WTC11 (cell line): ENCODE data around the gene ZFP64. TPM values are rescaled to one million over a fixed set of nuclear protein-coding genes. Genes with fewer than 3 reads are reported as not detected.
"Not testable (repeated sequence)": the region's sequence is repeated elsewhere in the genome, so short reads cannot be mapped to it uniquely, and the experiment has no call there.

Experiments
- ATAC-seq: fragments of 200-7000 bp; cut with Tn5 transposase; 2 replicates; pipeline ENCODE4 v1.10.0; 2021; ENCODE audit warnings: mild to moderate bottlenecking, moderate library complexity
- CTCF ChIA-PET: fragments of 300-600 bp; sonication (Branson Sonifier 250); formaldehyde crosslinking; loops from one replicate; lab custom pipeline; 2021; ENCODE audit warnings: antibody characterized with exemption; lab: Charles Lee
- POLR2A ChIA-PET: fragments of 350-600 bp; sonication (Branson Sonifier 250); formaldehyde crosslinking; loops from one replicate; lab custom pipeline; 2021; ENCODE audit warnings: antibody characterized with exemption; lab: Charles Lee
- DNase-seq: peaks from one replicate; pipeline ENCODE4 v3.0.0; 2021; ENCODE audit warnings: low spot score
- H3K27ac Mint-ChIP-seq: 2 replicates; pipeline ENCODE4 v1.8.0; 2021; ENCODE audit warnings: mixed read lengths
- H3K27me3 Mint-ChIP-seq: 2 replicates; pipeline ENCODE4 v1.8.0; 2021; ENCODE audit warnings: low read depth, mild to moderate bottlenecking, moderate library complexity, mixed read lengths
- H3K36me3 Mint-ChIP-seq: 2 replicates; pipeline ENCODE4 v1.8.0; 2021; ENCODE audit warnings: mixed read lengths
- H3K4me1 Mint-ChIP-seq: 2 replicates; pipeline ENCODE4 v1.8.0; 2022; ENCODE audit warnings: mixed read lengths
- H3K4me3 Mint-ChIP-seq: 2 replicates; pipeline ENCODE4 v1.8.0; 2021; ENCODE audit warnings: mild to moderate bottlenecking, moderate library complexity, mixed read lengths
- H3K9me3 Mint-ChIP-seq: 2 replicates; pipeline ENCODE4 v1.8.0; 2021; ENCODE audit warnings: mixed read lengths
- ERG ChIP-seq: fragments of 250-450 bp; sonication (Bioruptor Pico); IDR thresholded peaks from 2 replicates; pipeline ENCODE4 v1.8.0; 2021; ENCODE audit warnings: mild to moderate bottlenecking
- ETV6 ChIP-seq: sonication (generic); formaldehyde crosslinking; IDR thresholded peaks from 2 replicates; pipeline ENCODE4 v1.8.1; 2022; ENCODE audit warnings: mild to moderate bottlenecking, missing genetic modification reagents
- FOXP4 ChIP-seq: sonication (generic); formaldehyde crosslinking; IDR thresholded peaks from 2 replicates; pipeline ENCODE4 v1.8.0; 2022; ENCODE audit warnings: mild to moderate bottlenecking, missing genetic modification reagents
- GABPB1 ChIP-seq: sonication (generic); formaldehyde crosslinking; IDR thresholded peaks from 2 replicates; pipeline ENCODE4 v1.8.1; 2023; ENCODE audit warnings: mild to moderate bottlenecking, missing genetic modification reagents
- NR3C1 ChIP-seq: sonication (generic); formaldehyde crosslinking; conservative IDR thresholded peaks from 2 replicates; pipeline ENCODE4 v1.8.1; 2023; ENCODE audit warnings: low read depth, mild to moderate bottlenecking, missing genetic modification reagents
- PREB ChIP-seq: sonication (generic); formaldehyde crosslinking; IDR thresholded peaks from 2 replicates; pipeline ENCODE4 v1.8.1; 2022; ENCODE audit warnings: mild to moderate bottlenecking, missing genetic modification reagents, moderate library complexity, borderline replicate concordance
- PRRX2 ChIP-seq: fragments of 250-450 bp; sonication (Bioruptor Pico); IDR thresholded peaks from 2 replicates; pipeline ENCODE4 v1.8.0; 2021; ENCODE audit warnings: mild to moderate bottlenecking
- TP53 ChIP-seq: sonication (generic); formaldehyde crosslinking; IDR thresholded peaks from 2 replicates; pipeline ENCODE4 v1.8.1; 2023; ENCODE audit warnings: mild to moderate bottlenecking, missing genetic modification reagents
- ZNF121 ChIP-seq: sonication (generic); formaldehyde crosslinking; IDR thresholded peaks from 2 replicates; pipeline ENCODE4 v1.8.0; 2023; ENCODE audit warnings: missing genetic modification reagents
- ZNF219 ChIP-seq: sonication (generic); formaldehyde crosslinking; IDR thresholded peaks from 2 replicates; pipeline ENCODE4 v1.8.0; 2023; ENCODE audit warnings: missing genetic modification reagents, mild to moderate bottlenecking, borderline replicate concordance
- ZNF263 ChIP-seq: sonication (generic); formaldehyde crosslinking; IDR thresholded peaks from 2 replicates; pipeline ENCODE4 v1.8.1; 2022; ENCODE audit warnings: low read depth, mild to moderate bottlenecking, moderate library complexity, missing genetic modification reagents
- ZNF281 ChIP-seq: sonication (generic); formaldehyde crosslinking; IDR thresholded peaks from 2 replicates; pipeline ENCODE4 v1.8.0; 2023; ENCODE audit warnings: mild to moderate bottlenecking, missing genetic modification reagents
- ZNF416 ChIP-seq: fragments of 250-450 bp; sonication (Bioruptor Pico); IDR thresholded peaks from 2 replicates; pipeline ENCODE4 v1.9.0; 2021; ENCODE audit warnings: mild to moderate bottlenecking, inconsistent platforms
- ZSCAN18 ChIP-seq: fragments of 250-450 bp; sonication (Bioruptor Pico); IDR thresholded peaks from 2 replicates; pipeline ENCODE4 v2.1.2; 2022; ENCODE audit warnings: mild to moderate bottlenecking, moderate library complexity
- total RNA-seq: library from RNA; stranded (reverse); gene quantifications from 3 replicates; pipeline ENCODE4 v1.2.3, GENCODE V29; 2021

ZFP64 gene
- total RNA-seq, 1 experiment from 2014 or later: 26.1 TPM

GRCh38 chr20:52231230-52231746, 39.7 kb upstream of the ZFP64 start:
- no peak for ATAC-seq
- no peaks in the 10 kb centered on the region for H3K4me1 Mint-ChIP-seq
- no peak overlapping the region for H3K4me3 Mint-ChIP-seq
- DNase-seq: no peak
- no peaks in the 10 kb centered on the region for H3K9me3 Mint-ChIP-seq
- H3K27ac Mint-ChIP-seq: no peak overlapping the region
- ChIA-PET CTCF (interaction anchor here (1.4 kb wide), 1 partner anchor 40 kb away, joined by 4 read pairs; the partner anchor contains the start of gene ZFP64), POLR2A (no interaction called here)
- H3K36me3 Mint-ChIP-seq: no peaks in the 10 kb centered on the region
- H3K27me3 Mint-ChIP-seq: no peaks in the 10 kb centered on the region
- TF ChIP-seq ZNF219 (CRISPR knock-in tag) (no peak), PRRX2 (CRISPR knock-in tag) (no peak), ZNF416 (CRISPR knock-in tag) (no peak), GABPB1 (CRISPR knock-in tag) (peak; percentile 64), PREB (no peak), TP53 (no peak), ZNF121 (CRISPR knock-in tag) (no peak)
- TF ChIP-seq, all 79 proteins: peak for 1

- ATAC-seq (no peak), DNase-seq (no peak)
- Mint-ChIP-seq H3K27ac (no peak overlapping the region), H3K9me3 (no peaks in the 10 kb centered on the region), H3K36me3 (no peaks in the 10 kb centered on the region), H3K4me1 (no peaks in the 10 kb centered on the region), H3K27me3 (no peaks in the 10 kb centered on the region), H3K4me3 (no peak overlapping the region)
- no peak for TF ChIP-seq ERG (CRISPR knock-in tag)
- TF ChIP-seq ZNF121 (CRISPR knock-in tag): no peak
- TF ChIP-seq ZNF263 (CRISPR knock-in tag): no peak
- TF ChIP-seq ETV6 (CRISPR knock-in tag): no peak
- TF ChIP-seq FOXP4 (CRISPR knock-in tag): no peak
- no peak for TF ChIP-seq NR3C1 (CRISPR knock-in tag)
- no peak for TF ChIP-seq ZNF281 (CRISPR knock-in tag)
- no peak for TF ChIP-seq GABPB1 (CRISPR knock-in tag)
- TF ChIP-seq TP53: no peak
- TF ChIP-seq ZSCAN18 (CRISPR knock-in tag): no peak
- ChIA-PET POLR2A (no interaction called here), CTCF (interaction anchor here (0.5 to 1.4 kb wide), 2 partner anchors 39 to 218 kb away, joined by 3 to 4 read pairs; partner anchors contain the start of gene ZFP64)
These were observed 38.8 kb upstream of the ZFP64 start for GRCh38 chr20:52230409-52230808.

GRCh38 chr20:52229346-52229745, 37.8 kb upstream of the ZFP64 start:
- ATAC-seq, POLR2A ChIA-PET, H3K27me3 Mint-ChIP-seq, H3K27ac Mint-ChIP-seq, H3K4me1 Mint-ChIP-seq, H3K36me3 Mint-ChIP-seq, DNase-seq, CTCF ChIA-PET, H3K4me3 Mint-ChIP-seq, H3K9me3 Mint-ChIP-seq: not testable (repeated sequence)
